Suppressor macrophage treated with lipopolysaccharide for 4 hours (primary cell): Measurements from ENCODE around the gene PAX6.

Source experiments
- DNase-seq: peaks from one replicate; pipeline ENCODE4 v3.0.0-alpha.2; 2020

PAX6 gene

DNA sequence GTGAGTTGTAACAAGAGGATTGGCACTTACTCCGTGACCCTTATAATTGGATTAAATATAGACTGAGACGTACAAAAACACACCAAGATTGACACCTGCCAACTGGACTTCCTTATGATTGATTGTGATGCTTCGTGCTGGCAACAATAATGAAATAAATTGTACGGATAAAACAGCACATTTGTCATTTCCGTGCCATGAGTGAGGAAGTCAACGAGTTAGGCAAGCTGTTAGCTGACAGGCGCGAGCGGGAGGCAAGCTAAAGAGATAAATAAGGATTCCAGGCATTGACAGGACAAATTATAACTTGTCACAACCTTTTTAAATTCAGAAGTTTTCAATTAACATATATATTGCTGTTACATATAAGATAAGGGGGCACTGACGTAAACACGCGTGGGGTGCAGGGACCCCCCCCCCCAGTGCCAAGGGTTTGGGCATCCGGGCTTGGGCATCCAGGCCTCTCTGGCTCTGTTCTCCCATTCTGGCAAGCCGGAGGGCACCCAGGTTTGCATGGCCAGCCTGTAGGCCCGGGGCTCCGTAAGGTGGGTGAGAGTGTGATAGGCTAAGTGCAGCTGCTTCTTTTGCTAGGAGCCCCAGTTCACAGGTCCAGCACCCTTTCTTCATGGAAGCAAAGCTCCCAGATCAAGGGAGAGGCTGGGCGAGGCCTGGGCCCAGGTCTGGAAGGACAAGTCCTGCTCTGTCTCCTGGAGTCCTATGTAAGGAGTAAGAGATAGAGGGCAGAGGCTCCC is 11.2 kb upstream of the PAX6 start:
- no peak for DNase-seq

- no peak for DNase-seq
Observed at GRCh38 chr11:31821766-31822165, 10.6 kb upstream of the PAX6 start.

DNA sequence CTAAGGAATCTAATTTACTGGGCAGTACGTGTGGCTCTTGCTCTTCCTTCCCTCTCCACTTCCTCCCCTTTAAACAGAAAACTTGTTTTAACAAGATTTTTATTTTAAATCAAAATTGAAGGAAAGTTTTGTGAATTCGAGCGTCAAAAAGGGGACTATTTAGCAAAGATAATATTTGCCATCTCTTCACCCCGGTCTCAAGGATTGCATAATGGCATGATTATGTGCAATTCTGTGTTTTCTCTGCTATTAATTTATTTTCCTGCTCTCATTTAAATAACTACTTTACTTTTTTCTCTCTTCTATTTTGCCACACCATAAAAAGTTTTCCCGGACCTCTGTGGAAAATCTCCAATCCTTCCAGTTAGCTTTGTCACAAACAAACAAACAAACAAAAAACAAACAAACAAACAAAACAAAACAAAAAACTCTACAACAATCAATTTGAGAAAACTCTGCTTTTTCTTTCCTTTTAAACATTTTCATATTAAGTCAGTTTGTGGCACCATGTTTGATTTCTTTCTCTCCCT is 10.2 kb upstream of the PAX6 start:
- no peak for DNase-seq

DNA sequence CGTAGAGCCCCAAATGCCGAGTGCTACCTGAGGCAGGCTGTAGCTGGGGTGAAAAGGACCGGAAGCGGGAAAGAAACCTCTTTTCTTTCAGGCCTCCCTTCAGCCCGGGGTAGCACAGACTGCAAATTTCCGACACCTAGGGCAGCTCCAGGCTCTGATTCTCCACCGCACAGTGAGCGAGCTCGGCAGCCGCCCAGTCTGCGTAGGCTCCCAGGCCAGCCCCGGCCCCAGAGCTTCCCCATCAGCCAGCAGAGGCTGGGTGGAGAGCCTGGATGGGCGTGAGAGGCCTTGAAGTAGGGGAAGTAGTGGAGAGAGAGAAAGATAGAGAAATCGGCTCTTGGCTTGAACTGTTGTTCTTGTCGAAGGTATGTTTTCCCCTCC is 9.3 kb upstream of the PAX6 start:
- peak; percentile 20 for DNase-seq

DNA sequence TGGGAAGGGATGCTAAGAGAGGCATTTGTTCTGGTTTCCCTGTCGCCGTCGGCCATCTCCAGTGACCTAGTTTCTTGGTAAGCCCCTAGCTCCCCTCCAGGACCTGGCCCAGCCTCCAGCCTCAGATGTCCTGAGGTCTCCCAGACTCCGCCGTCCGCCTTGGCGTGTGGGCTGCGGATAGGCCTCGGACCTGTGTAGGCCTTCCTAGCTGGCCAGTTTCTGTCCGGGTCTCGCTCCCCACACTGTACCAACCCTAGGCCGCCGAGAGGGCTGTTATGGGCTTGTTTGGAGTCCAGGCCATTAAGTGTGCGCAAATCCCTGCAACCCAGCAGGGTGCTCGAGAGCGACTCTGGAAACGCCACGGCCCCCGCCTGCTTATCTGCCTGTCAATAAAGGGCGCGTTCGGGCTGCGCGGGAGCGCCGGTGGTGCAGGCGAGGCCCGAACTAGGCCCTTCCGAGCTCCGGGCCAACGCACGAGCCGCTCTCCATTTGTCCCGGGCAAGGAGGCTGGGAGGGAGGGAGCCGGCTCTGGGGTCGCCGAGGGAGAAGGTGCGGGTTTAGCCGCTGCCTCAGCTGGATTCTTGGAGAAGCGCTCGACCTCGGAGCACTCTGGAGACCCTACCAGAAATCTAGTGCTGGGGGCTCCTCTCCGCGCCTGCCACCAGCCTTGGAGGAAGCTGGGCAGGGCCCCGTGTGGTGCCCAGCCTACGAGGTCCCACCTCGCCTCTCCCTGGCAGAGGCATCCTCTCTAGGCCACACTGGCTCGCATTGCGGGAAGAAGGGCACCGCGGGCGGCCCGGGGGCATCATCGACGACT is 8.7 kb upstream of the PAX6 start:
- DNase-seq, result no peak

GRCh38 chr11:31818874-31819331 is 7.8 kb upstream of the PAX6 start:
- no peak for DNase-seq

GRCh38 chr11:31818425-31818755 is 7.3 kb upstream of the PAX6 start:
- DNase-seq, result no peak

DNA sequence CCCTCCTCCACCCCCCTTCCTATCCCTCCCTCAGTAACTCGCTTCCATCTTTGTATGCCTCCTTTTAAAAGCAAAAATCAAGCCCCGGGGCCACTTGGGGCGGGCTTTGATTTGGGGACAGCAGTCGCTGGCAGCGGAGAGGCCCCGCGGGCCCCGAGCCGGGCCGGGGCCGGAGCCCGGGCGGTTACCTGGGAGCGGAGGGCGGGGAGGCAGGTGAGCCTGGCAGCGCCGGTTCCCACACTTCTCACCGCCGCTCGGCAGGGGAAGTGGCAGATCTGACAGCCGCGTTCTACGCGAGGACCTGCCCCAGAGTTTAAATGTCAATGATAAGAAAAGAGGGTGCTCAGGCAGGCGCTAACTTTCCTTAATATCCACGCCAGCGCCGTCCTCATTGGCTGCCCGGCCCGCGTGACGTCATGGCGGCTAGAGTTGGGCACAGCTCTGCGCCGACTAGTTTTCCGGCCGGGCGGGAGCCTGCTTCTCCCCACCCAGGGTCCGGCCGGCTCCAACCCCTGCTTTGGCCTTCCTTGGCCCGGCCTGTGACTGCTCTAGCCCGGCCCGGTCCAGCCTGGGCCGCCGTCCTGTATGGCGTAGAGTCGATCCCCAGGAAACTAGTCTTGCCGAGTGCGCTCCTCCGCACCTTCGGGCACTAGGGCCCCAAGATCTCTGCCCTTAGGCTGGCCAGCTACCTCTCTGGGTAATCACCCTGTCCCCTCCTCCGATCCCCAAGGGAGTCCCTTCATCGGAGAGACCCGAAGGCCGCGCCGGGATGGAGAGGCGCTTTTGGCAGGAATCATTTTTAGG is 6.7 kb upstream of the PAX6 start:
- DNase-seq, result no peak

DNA sequence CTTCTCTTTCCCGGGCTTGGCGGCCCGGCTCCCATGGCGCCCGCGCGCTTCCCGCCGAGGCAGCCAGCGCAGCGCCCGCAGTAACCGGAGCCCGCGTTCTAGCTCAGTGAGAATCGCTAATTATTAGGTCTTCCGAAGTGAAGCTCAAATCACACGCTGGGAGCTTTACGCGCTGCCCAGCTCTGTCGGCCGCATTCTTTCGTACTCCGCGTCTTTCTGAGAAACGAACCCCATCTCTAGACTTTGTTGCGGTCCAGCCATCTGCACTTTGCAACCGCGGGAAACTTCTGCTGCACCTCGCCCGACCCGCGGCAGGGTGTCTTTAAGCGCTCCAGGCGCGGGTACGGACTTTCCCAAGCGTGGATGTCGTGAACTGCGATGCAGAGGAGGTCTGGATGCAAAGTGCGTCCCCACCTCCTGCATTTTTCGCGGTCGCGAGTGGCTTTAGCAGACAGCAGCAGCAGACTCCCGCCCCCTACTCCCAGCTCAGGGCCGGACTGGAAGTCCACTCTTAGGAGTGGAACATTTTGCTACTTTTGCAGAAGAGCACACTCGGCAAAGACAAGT is 6.0 kb upstream of the PAX6 start:
- no peak for DNase-seq

DNA sequence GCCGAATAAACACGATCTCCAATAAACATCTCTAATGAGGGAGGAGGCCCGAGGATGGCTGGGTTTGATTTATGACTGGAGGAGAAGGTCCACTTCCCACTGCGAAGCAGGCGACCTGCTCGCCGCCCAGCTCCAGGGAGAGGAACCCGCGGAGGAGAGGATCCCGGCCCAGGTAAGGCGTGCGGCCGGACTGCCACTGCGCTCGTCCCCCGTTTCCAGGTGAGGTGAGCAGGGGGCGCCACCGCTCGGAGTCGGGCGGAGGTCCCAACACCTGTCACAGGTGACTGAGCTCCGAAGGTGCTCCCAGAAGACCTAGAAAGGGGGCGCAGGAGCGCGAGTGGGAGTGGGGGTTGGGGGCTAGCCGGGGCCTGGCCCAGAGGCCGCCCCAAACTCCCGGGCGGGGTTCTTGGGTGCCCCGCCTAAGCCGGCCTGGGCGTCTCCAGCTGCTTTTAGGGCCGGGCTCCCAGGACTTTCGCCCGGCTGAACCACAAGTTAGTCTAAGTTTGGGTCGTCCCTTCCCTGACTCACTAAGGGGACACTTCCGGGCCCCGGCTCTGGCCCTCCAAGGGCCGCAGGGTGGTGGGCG is 5.4 kb upstream of the PAX6 start:
- DNase-seq, result no peak

DNA sequence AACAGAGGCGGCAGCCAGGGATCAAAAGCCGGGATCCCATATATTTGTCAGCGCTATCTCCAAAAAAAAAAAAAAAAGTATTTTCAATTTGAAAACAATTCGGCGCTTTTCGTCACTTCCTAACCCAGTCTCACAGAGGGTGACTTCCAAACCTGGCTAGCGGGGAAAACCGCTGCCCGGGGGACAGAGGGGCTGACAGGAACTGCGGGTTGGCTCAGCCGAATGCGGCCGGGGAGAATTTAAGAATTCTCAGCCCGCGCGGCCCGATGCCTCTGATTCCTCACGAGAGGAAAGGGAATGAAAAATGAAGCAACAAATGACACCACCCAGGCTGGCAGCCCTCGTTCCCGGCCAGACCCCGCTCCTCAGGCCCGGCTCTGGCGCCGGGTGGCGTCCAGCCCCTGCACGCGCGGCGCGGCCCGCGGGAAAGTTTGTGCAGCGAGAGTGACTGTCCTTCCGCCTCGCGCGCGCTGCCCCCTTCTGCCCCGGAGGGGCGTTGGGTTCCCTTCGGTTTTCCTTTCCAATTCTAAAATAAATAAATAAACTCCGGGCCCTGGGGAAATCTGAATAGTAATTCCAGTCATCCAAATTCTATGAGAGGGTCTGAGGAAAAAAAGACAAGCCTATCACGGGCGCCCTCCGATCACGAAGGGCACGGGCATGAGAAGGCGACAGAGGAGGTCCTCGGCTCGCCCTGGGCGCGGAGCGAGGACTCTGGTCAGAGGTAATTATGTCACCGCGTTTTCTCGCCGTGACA is 4.8 kb upstream of the PAX6 start:
- no peak for DNase-seq

DNA sequence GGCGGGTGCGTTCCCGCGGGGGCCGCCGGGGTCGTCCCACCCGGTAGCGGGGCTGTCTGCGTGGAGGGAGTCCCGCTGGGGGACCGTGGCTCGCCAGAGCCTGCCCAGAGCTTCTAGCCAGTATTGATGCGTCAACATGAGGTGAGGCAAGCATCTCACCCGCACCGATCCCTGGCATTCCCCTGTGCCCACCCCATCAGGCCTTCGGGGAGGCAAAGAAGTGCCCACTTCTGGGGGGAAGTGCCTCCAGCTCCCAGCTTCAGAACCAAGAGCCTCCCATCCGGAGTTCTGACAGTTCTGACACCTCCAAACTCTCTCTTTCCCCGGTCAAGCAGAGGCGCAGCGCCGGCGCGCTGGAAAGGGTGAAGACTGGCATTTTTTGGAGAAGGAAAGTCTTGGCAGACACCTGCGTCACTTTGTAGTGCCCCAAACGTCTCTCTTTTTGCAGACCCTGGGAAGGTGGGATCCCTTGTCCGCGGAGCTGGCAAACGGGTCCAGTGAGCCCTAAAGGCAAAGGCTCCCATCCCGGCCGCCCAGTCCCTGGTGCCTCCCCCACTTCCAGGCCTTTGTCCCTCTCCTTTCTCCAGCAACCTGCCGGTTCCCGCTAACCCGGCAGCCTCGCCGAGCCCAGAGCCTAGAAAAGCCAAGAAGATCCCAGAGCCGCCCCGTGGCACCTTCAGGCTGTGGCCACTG is 3.2 kb upstream of the PAX6 start:
- no peak for DNase-seq

- DNase-seq, result no peak
Observed at GRCh38 chr11:31813391-31814175, 2.5 kb upstream of the PAX6 start.

GRCh38 chr11:31812383-31813381 is 1.6 kb upstream of the PAX6 start:
- peak; percentile 38 for DNase-seq

- DNase-seq, result no peak
Observed at GRCh38 chr11:31809857-31810778, 1.0 kb downstream of the PAX6 start.

GRCh38 chr11:31809541-31809856 is 1.6 kb downstream of the PAX6 start:
- DNase-seq, result no peak

GRCh38 chr11:31808721-31809540 is 2.2 kb downstream of the PAX6 start:
- DNase-seq, result no peak
